ENCODE data around the gene MAN1A2. TPM values are rescaled to one million over a fixed set of nuclear protein-coding genes. Genes with fewer than 3 reads are reported as not detected.
A peak's percentile ranks its signal among the peaks of the same experiment; 100 is the strongest.

MAN1A2 gene
- total RNA-seq, 4 donors from 2014 or later: 55.0 to 84.2 (median 79.8) TPM

- no peak for DNase-seq
- H3K4me3 ChIP-seq (replicated peaks in 1 of 3): no peak overlapping the region
- no peaks in the 10 kb centered on the region for H3K4me1 ChIP-seq
- TF ChIP-seq, protein P1, sequence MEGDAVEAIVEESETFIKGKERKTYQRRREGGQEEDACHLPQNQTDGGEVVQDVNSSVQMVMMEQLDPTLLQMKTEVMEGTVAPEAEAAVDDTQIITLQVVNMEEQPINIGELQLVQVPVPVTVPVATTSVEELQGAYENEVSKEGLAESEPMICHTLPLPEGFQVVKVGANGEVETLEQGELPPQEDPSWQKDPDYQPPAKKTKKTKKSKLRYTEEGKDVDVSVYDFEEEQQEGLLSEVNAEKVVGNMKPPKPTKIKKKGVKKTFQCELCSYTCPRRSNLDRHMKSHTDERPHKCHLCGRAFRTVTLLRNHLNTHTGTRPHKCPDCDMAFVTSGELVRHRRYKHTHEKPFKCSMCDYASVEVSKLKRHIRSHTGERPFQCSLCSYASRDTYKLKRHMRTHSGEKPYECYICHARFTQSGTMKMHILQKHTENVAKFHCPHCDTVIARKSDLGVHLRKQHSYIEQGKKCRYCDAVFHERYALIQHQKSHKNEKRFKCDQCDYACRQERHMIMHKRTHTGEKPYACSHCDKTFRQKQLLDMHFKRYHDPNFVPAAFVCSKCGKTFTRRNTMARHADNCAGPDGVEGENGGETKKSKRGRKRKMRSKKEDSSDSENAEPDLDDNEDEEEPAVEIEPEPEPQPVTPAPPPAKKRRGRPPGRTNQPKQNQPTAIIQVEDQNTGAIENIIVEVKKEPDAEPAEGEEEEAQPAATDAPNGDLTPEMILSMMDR (IDR thresholded peaks at IDR 0.05): no peak
- no peak for TF ChIP-seq POLR2A (IDR thresholded peaks at IDR 0.05)
- H3K27ac ChIP-seq: no peak overlapping the region
- no peaks in the 10 kb centered on the region for H3K9me3 ChIP-seq
- no peaks in the 10 kb centered on the region for H3K36me3 ChIP-seq
- intact Hi-C loops (cut with DNase I): no loop called here
- WGBS, 2 donors: 90 to 100% methylated on average over 1 of the region's 1 CpG
- H3K27me3 ChIP-seq: no peaks in the 10 kb centered on the region
Observed at GRCh38 chr1:117500584-117500983, 133.3 kb downstream of the MAN1A2 start.

- intact Hi-C loops (cut with DNase I): no loop called here
- WGBS, 2 donors: 93 to 95% methylated on average over 3 of the region's 3 CpGs
- no peak overlapping the region for H3K4me3 ChIP-seq (replicated peaks in 1 of 3)
Observed at GRCh38 chr1:117501281-117501680, 134.0 kb downstream of the MAN1A2 start.

DNA sequence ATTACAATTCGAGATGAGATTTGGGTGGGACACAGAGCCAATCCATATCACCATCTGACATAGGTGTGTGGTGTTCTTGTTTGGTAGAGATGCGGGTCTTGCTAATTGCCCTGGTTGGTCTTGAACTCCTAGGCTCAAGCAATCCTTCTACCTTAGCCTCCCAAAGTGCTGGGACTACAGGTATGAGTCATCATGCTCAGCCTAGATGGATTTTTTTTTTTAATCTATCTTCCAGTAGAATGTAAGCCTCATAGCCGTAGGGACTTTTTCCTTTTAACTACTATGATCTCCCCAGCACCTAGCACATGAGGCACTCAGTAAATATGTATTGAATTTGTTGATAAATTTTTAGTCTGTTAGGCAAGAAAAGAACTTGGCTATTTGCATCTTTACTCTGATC lies 144.0 kb downstream of the MAN1A2 start:
- no peaks in the 10 kb centered on the region for H3K36me3 ChIP-seq
- WGBS, 2 donors: 88 to 98% methylated on average over 3 of the region's 3 CpGs
- H3K27ac ChIP-seq: no peak overlapping the region
- intact Hi-C loops (cut with DNase I): loop anchor here (5.0 kb wide), 1 partner anchor 241 kb away; no protein-coding TSS in a partner anchor
- no peak for TF ChIP-seq POLR2A (IDR thresholded peaks at IDR 0.05)
- TF ChIP-seq, protein P1 (IDR thresholded peaks at IDR 0.05): no peak
- no peak overlapping the region for H3K4me3 ChIP-seq (replicated peaks in 1 of 3)
- H3K4me1 ChIP-seq: no peaks in the 10 kb centered on the region
- no peak for DNase-seq
- no peaks in the 10 kb centered on the region for H3K27me3 ChIP-seq
- H3K9me3 ChIP-seq: no peaks in the 10 kb centered on the region

More at GRCh38 chr1:117501281-117501680, 134.0 kb downstream of the MAN1A2 start:
- Histone ChIP-seq H3K36me3 (no peaks in the 10 kb centered on the region), H3K4me1 (no peaks in the 10 kb centered on the region), H3K27me3 (no peaks in the 10 kb centered on the region), H3K27ac (no peak overlapping the region), H3K9me3 (no peaks in the 10 kb centered on the region)
- DNase-seq: no peak
- TF ChIP-seq POLR2A (IDR thresholded peaks at IDR 0.05): no peak
- TF ChIP-seq, protein P1 (IDR thresholded peaks at IDR 0.05): no peak

DNA sequence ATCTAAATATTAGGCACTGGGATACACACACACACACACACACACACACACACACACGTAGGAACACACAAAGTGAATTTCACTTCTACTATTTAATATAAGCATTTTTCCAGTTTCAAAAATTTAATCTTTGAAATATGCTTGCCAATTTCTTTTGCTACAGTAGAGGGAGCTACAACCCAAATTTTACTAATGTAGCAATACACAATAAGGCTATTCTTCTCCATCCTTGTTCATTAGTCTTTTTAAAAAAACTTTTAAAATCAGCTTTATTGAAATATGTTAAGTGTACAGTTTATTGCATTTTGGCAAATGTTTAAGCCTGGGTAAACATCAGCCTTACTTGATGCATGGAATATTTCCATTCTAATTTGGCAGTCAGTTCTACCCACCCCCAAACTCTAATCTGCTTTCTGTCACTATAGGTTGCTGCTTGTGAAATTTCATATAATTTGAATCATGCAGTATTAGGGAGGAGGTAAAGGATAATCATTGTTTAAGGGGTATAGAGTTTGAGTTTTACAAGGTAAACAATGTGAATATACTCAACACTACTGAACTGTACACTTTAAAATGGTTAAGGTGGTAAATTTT lies 145.6 kb downstream of the MAN1A2 start:
- H3K9me3 ChIP-seq: no peaks in the 10 kb centered on the region
- H3K27ac ChIP-seq: no peak overlapping the region
- no peaks in the 10 kb centered on the region for H3K4me1 ChIP-seq
- H3K27me3 ChIP-seq: no peaks in the 10 kb centered on the region
- WGBS, 2 donors: 13 to 17% methylated on average over 1 of the region's 1 CpG
- TF ChIP-seq, protein P1 (IDR thresholded peaks at IDR 0.05): peak in 3 of 6 experiments; percentile 56 to 74 (median 68)
- no peak for TF ChIP-seq POLR2A (IDR thresholded peaks at IDR 0.05)
- no peaks in the 10 kb centered on the region for H3K36me3 ChIP-seq
- no peak for DNase-seq
- H3K4me3 ChIP-seq (replicated peaks in 1 of 3): no peak overlapping the region
- intact Hi-C loops (cut with DNase I): loop anchor here (5.0 kb wide), 1 partner anchor 239 kb away; no protein-coding TSS in a partner anchor

GRCh38 chr1:117523111-117523510 lies 155.9 kb downstream of the MAN1A2 start:
- intact Hi-C loops (cut with DNase I): no loop called here
- Histone ChIP-seq H3K36me3 (peaks cover 0 to 3% of the 10 kb centered on the region in 2 donors), H3K4me1 (peaks cover 4 to 9% of the 10 kb centered on the region in 2 donors), H3K9me3 (no peaks in the 10 kb centered on the region), H3K4me3 (replicated peaks in 1 of 3) (no peak overlapping the region), H3K27ac (no peak overlapping the region), H3K27me3 (no peaks in the 10 kb centered on the region)
- TF ChIP-seq, protein P1 (IDR thresholded peaks at IDR 0.05): no peak
- TF ChIP-seq POLR2A (IDR thresholded peaks at IDR 0.05): no peak
- no peak for DNase-seq
- 92 to 96% methylated on average over 1 of the region's 1 CpG for WGBS, 2 donors
